Left ventricle myocardium inferior (tissue), 1 donor: ENCODE results near the gene PRKCB. TPM values are rescaled to one million over a fixed set of nuclear protein-coding genes. Genes with fewer than 3 reads are reported as not detected.
A peak's percentile ranks its signal among the peaks of the same experiment; 100 is the strongest.

ENCODE experiments used
- DNase-seq: peaks from one replicate; pipeline ENCODE4 v3.0.0-alpha.2; 2020
- H3K27ac ChIP-seq: fragments of 200-600 bp; replicated peaks from 2 replicates; pipeline ENCODE4 v1.8.0; 2021
- H3K27me3 ChIP-seq: fragments of 200-600 bp; 2 replicates; pipeline ENCODE4 v1.8.0; 2021; ENCODE audit warnings: low read depth
- H3K36me3 ChIP-seq: fragments of 200-600 bp; 2 replicates; pipeline ENCODE4 v1.8.0; 2021
- H3K4me1 ChIP-seq: fragments of 200-600 bp; 2 replicates; pipeline ENCODE4 v1.8.0; 2021
- H3K4me3 ChIP-seq: fragments of 200-600 bp; 2 replicates; pipeline ENCODE4 v1.8.0; 2021; ENCODE audit warnings: mild to moderate bottlenecking, moderate library complexity
- H3K9me3 ChIP-seq: fragments of 200-600 bp; replicated peaks from 2 replicates; pipeline ENCODE4 v1.8.0; 2021
- CTCF ChIP-seq: fragments of 200-600 bp; IDR thresholded peaks from 2 replicates; pipeline ENCODE4 v1.8.0; 2021; ENCODE audit warnings: antibody characterized with exemption, mild to moderate bottlenecking, borderline replicate concordance
- intact Hi-C: fragments of 100-400 bp; cut with micrococcal nuclease; formaldehyde crosslinking; loops from one replicate; pipeline ENCODE4 v1.11.0; 2022
- total RNA-seq: library from RNA; stranded (reverse); fragmentation: NEBNext Ultra II Directional; extraction: Animal tissue kit (Norgen Biotek cat#: 25700); gene quantifications from one replicate; pipeline ENCODE4 v1.2.1, GENCODE V29; 2021
- donor health status: DM: no; HTN: yes; CAD: no; lungs with severe emphysema.

PRKCB gene
- total RNA-seq, 1 donor from 2014 or later = 1.6 TPM

- Histone ChIP-seq H3K9me3 (peaks cover 3% of the 10 kb centered on the region), H3K4me3 (no peak overlapping the region), H3K27ac (no peak overlapping the region), H3K27me3 (peaks cover 87% of the 10 kb centered on the region), H3K36me3 (no peaks in the 10 kb centered on the region), H3K4me1 (no peaks in the 10 kb centered on the region)
- DNase-seq = no peak
- TF ChIP-seq CTCF = no peak
- intact Hi-C loops = loop anchor here (10.0 kb wide), 1 partner anchor 303 kb away; no protein-coding TSS in a partner anchor
These were observed 201.6 kb downstream of the PRKCB start for GRCh38 chr16:24037335-24037734.

DNA sequence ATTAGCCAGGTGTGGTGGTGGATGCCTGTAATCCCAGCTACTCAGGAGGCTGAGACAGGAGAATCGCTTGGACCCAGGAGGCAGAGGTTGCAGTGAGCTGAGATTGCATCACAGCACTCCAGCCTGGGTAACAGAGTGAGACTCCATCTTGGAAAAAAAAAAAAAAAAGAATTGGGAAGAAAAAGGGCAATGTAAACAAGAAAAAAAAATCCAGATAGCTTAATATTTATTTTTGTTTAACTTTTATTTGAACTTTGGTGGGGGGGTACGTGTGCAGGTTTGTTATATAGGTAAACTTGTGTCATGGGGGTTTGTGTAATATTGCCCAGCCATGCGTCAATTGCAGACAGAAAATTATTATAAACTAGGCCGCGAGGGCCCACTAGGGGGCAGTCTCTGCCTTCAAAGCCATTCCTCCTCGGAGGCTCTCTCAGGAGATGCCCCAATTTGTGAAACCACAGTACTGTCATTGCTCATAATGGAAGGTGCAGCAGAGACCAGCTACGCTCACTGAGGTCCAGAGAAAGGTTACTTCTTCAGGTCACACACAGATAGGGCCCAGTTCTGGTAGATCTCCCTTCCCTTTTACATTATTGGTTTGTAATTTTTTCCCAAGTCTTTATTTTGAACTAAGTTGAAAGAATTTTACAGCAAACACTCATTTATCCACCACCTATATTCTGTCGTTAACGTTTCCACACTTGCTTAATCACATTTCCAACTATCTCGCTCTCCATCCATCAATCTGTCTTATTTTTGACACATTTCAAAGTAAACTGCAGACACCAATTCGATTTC, 206.2 kb downstream of the PRKCB start:
- Histone ChIP-seq H3K4me1 (no peaks in the 10 kb centered on the region), H3K27me3 (peaks cover 43% of the 10 kb centered on the region), H3K27ac (no peak overlapping the region), H3K9me3 (peaks cover 3% of the 10 kb centered on the region), H3K36me3 (no peaks in the 10 kb centered on the region), H3K4me3 (no peak overlapping the region)
- DNase-seq = peak; percentile 49
- intact Hi-C loops = no loop called here
- peak; percentile 78 for TF ChIP-seq CTCF

- no peaks in the 10 kb centered on the region for H3K36me3 ChIP-seq
- no peak for DNase-seq
- no peak for TF ChIP-seq CTCF
- H3K9me3 ChIP-seq = no peaks in the 10 kb centered on the region
- no peak overlapping the region for H3K4me3 ChIP-seq
- no peak overlapping the region for H3K27ac ChIP-seq
- no peaks in the 10 kb centered on the region for H3K4me1 ChIP-seq
- peaks cover 41% of the 10 kb centered on the region for H3K27me3 ChIP-seq
- intact Hi-C loops = no loop called here
These were observed 208.7 kb downstream of the PRKCB start for GRCh38 chr16:24044467-24044866.

GRCh38 chr16:24045641-24046040, 209.9 kb downstream of the PRKCB start:
- H3K4me1 ChIP-seq = no peaks in the 10 kb centered on the region
- H3K27me3 ChIP-seq = peaks cover 35% of the 10 kb centered on the region
- intact Hi-C loops = no loop called here
- no peaks in the 10 kb centered on the region for H3K36me3 ChIP-seq
- DNase-seq = no peak
- no peak overlapping the region for H3K27ac ChIP-seq
- H3K4me3 ChIP-seq = no peak overlapping the region
- no peaks in the 10 kb centered on the region for H3K9me3 ChIP-seq
- TF ChIP-seq CTCF = peak; percentile 39

DNA sequence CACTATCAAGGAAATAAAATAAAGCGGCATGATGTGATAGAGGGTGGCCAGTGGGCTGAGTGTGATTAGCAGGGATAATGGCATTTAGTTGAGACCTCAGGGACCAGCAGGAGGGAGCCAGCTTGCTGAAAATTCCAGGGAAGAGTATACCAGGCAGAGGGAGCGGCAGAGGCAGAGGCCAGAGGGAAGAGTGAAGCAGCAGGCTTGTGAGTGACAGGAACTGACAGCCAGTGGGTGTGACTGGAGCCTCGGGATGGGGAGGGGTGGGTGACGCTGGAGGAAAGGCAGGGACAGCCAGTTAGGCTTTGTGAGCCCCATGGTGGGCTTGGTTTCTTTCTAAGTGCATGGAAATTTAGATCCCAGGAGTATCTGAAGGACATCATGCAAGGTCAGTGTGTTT, 210.7 kb downstream of the PRKCB start:
- Histone ChIP-seq H3K9me3 (no peaks in the 10 kb centered on the region), H3K4me1 (no peaks in the 10 kb centered on the region), H3K36me3 (no peaks in the 10 kb centered on the region), H3K4me3 (no peak overlapping the region), H3K27me3 (peaks cover 36% of the 10 kb centered on the region), H3K27ac (no peak overlapping the region)
- intact Hi-C loops = no loop called here
- DNase-seq = no peak
- TF ChIP-seq CTCF = no peak
